ENCODE measurements around the gene MGMT. TPM values are rescaled to one million over a fixed set of nuclear protein-coding genes. Genes with fewer than 3 reads are reported as not detected.

MGMT gene
- total and polyA plus RNA-seq, 8 donors: 1.2 to 37.8 (median 21.3) TPM

GRCh38 chr10:129716211-129716681 is 249.2 kb downstream of the MGMT start:
- H3K4me3 ChIP-seq: no peak overlapping the region
- TF ChIP-seq EP300 (IDR thresholded peaks at IDR 0.05) (no peak), POLR2A (IDR thresholded peaks at IDR 0.05) (no peak), POLR2AphosphoS5 (IDR thresholded peaks at IDR 0.05) (no peak), CTCF (IDR thresholded peaks at IDR 0.05) (no peak)
- no peak for DNase-seq
- peaks cover 0 to 8% (median 0%) of the 10 kb centered on the region in 4 donors for H3K36me3 ChIP-seq
- H3K4me1 ChIP-seq: no peaks in the 10 kb centered on the region
- no peaks in the 10 kb centered on the region for H3K27me3 ChIP-seq
- 75 to 88% (median 84%) methylated on average over 12 of the region's 12 CpGs for WGBS, 5 donors
- H3K9me3 ChIP-seq: peaks cover 0 to 11% (median 0%) of the 10 kb centered on the region in 4 donors
- intact Hi-C loops (cut with DNase I; ENCODE audit: low total_unique reads): no loop called here
- no peak overlapping the region for H3K27ac ChIP-seq

DNA sequence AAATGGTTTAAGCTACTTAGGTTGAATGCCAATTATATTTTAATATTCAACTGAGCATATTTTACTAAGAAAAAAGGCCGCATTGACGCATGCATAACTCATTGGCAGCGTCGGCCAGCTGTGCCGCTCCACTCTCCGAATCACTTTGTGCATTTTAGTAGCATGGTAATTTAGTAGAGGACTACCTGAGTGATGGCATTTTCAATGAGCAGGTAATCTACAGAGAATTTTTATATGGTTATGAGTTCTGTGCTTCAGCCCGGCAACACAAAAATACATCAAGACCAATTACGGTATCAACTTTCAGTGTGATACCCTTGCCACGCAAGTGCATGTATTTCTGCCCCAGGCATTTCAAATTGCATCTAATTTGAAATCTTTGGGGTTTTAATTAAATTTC is 249.8 kb downstream of the MGMT start:
- no peak overlapping the region for H3K27ac ChIP-seq
- no peak for TF ChIP-seq POLR2AphosphoS5 (IDR thresholded peaks at IDR 0.05)
- no peaks in the 10 kb centered on the region for H3K27me3 ChIP-seq
- no peaks in the 10 kb centered on the region for H3K4me1 ChIP-seq
- WGBS, 5 donors: 94 to 99% (median 96%) methylated on average over 9 of the region's 9 CpGs
- peaks cover 0 to 15% (median 0%) of the 10 kb centered on the region in 4 donors for H3K9me3 ChIP-seq
- intact Hi-C loops (cut with DNase I; ENCODE audit: low total_unique reads): no loop called here
- DNase-seq: no peak
- H3K36me3 ChIP-seq: peaks cover 0 to 8% (median 0%) of the 10 kb centered on the region in 4 donors
- no peak overlapping the region for H3K4me3 ChIP-seq

DNA sequence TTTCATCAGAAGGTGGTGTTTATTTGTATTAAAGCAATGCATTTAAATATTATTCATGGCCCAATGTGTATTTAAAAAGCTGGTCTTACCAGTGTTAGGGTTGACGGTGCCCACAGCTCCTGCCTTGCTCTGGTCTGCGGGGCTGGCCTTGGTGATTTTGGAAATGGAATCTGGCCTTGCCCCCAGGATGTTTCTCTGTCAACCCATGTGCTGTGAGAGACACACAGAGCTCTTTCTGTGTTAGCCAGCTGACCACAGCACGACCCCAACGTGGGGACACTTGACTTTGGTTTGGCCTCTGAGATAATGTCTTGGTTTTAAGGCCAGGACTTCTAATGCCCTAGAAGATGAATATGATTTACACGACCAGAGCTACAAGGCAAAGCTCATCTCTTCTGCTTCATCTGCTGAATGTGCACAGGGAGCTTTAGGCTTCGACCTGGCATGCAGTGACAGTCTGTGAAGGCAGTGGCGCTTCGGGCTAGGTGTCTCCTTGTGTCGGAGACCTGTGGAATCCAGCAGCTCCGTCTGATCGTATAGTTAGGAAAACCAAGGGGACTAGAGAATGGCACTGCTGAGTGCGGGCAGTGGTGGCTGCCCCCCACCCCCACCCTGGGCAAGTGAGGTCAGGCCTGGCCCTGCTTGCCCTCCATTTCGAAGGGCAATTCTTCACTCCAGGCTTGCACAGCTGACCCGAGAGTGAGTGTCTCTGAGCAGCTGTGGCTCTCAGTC is 250.9 kb downstream of the MGMT start:
- H3K36me3 ChIP-seq: peaks cover 0 to 8% (median 0%) of the 10 kb centered on the region in 4 donors
- H3K9me3 ChIP-seq: peaks cover 0 to 15% (median 0%) of the 10 kb centered on the region in 4 donors
- WGBS, 5 donors: 87 to 93% (median 89%) methylated on average over 14 of the region's 14 CpGs
- intact Hi-C loops (cut with DNase I; ENCODE audit: low total_unique reads): no loop called here
- no peak for TF ChIP-seq POLR2A (IDR thresholded peaks at IDR 0.05)
- TF ChIP-seq POLR2AphosphoS5 (IDR thresholded peaks at IDR 0.05): no peak
- TF ChIP-seq EP300 (IDR thresholded peaks at IDR 0.05): no peak
- TF ChIP-seq CTCF (IDR thresholded peaks at IDR 0.05): no peak
- H3K4me3 ChIP-seq: no peak overlapping the region
- H3K4me1 ChIP-seq: no peaks in the 10 kb centered on the region
- no peaks in the 10 kb centered on the region for H3K27me3 ChIP-seq
- DNase-seq: no peak
- H3K27ac ChIP-seq: no peak overlapping the region

DNA sequence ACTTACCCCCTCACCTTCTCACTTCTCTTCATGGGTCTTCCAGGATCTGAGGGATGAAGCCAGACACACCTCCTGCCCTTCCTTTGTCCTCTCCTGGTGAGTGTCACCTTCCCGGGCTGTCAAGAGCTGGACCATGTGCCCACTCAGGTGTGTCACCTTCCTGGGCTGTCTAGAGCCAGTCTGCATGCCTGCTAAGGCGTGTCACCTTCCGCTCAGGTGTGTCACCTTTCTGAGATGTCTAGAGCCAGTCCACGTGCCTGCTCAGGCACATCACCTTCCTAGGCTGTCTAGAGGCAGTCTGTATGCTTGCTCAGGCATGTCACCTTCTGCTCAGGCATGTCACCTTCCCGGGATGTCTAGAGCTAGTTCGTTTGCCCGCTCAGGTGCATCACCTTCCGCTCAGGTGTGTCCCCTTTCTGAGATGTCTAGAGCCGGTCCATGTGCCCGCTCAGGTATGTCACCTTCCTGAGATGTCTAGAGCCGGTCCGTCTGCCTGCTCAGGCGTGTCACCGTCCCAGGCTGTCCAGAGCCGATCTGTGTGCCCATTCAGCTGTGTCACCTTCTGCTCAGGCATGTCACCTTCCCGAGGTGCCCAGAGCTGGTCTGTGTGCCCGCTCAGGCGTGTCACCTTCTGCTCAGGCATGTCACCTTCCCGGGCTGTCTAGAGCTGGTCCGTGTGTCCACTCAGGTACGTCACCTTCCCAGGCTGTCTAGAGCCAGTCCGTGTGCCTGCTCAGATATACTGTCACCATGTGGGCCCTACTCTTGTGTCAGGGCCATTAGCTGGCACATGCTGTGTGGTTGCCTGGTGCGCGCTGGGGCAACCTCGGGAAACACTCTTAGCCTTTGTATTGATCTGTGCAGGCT is 251.7 kb downstream of the MGMT start:
- intact Hi-C loops (cut with DNase I; ENCODE audit: low total_unique reads): no loop called here
- no peak overlapping the region for H3K4me3 ChIP-seq
- H3K27me3 ChIP-seq: no peaks in the 10 kb centered on the region
- H3K9me3 ChIP-seq: peaks cover 0 to 15% (median 0%) of the 10 kb centered on the region in 4 donors
- H3K27ac ChIP-seq: no peak overlapping the region
- TF ChIP-seq POLR2AphosphoS5 (IDR thresholded peaks at IDR 0.05) (no peak), POLR2A (IDR thresholded peaks at IDR 0.05) (no peak), EP300 (IDR thresholded peaks at IDR 0.05) (no peak), CTCF (IDR thresholded peaks at IDR 0.05) (no peak)
- WGBS, 5 donors: 93 to 95% (median 95%) methylated on average over 19 to 25 of the region's 25 CpGs
- H3K36me3 ChIP-seq: peaks cover 0 to 8% (median 0%) of the 10 kb centered on the region in 4 donors
- no peak for DNase-seq
- no peaks in the 10 kb centered on the region for H3K4me1 ChIP-seq
